GM21367 (cell line): Measurements from ENCODE around the gene IRF8.
"Not testable (repeated sequence)": the region's sequence is repeated elsewhere in the genome, so short reads cannot be mapped to it uniquely, and the experiment has no call there.

ENCODE experiments used
- ATAC-seq: cut with Tn5 transposase; IDR thresholded peaks from one replicate; pipeline ENCODE4 v1.9.1; 2021; ENCODE audit not compliant: unreplicated experiment

The IRF8 gene

GRCh38 chr16:85892760-85893159, 6.2 kb upstream of the IRF8 start:
- ATAC-seq = no peak

DNA sequence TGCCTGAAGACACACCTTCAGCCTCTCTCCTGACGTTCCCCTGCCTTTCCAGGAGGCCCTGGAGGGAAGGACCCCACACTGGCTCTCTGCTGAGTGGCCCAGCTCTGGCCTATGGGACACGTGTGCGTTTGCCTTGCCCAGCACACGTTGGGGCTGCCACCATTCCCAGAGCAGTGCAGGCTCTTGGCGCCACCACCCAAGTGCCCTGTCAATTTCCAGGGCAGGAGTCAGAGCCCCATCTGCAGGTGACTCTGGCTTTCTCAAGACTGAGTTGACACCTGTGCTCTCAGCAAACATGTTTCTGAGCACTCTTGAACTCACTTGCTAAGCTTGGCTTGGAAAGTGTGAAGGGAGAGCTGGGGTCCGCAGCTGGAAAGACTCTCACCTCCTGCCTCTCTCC, 4.7 kb upstream of the IRF8 start:
- ATAC-seq = no peak

GRCh38 chr16:85897382-85897781, 1.6 kb upstream of the IRF8 start:
- ATAC-seq = no peak

DNA sequence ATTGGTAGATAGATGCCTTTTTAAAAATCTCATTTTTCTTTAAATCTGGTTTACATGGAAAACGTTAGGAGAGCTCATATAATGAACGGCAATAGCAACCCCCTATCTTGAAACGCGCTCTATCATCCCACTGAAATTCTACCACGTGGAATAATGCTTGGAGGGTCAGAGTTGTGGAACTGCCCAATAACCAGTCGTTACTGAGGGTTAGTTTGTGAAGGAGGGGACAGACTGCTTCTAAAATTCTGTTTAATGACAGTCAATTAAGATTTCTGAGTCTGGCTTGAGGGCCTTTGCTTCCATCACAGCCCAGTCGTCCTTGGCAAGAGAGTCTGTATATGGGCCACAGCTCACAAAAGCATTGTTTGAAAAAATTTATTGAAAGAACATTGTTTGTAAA, 482 bp downstream of the IRF8 start:
- ATAC-seq = no peak

DNA sequence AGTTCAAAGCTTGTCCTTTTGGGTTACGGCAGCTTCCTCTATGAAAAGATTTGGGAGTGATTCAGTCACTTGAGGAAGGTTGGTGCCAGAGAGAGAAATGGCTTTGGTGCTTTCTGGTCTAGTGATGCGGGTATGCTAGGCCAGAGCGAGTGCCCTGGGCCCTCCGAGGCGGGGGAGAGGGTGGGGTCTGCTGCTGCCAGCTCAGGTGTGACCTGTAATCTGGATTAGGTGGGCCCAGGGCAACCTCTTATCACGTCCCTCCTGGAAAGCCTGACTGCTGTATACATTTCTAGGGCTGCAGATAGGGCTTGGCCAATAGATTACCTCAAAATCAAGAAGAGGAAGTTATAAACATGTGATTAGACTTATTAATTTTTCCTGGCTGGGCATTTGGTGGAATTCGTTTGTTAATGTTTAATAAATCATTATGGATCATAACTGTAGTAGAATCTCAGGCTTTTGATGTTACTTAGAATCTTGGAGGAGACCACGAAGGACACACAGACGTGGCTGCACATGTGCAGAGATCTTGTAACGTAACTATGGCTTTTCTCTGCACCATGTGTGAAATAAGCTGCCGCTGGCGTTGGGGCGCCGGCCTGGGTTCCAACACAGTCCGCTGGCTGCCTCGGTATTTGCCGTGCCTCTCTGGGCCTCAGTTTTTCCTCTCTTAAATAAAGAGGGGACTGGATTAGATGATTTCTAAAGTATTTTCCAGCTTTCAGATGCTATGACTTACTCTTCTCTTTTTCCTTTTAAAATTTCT, 1.2 kb downstream of the IRF8 start:
- ATAC-seq = no peak

DNA sequence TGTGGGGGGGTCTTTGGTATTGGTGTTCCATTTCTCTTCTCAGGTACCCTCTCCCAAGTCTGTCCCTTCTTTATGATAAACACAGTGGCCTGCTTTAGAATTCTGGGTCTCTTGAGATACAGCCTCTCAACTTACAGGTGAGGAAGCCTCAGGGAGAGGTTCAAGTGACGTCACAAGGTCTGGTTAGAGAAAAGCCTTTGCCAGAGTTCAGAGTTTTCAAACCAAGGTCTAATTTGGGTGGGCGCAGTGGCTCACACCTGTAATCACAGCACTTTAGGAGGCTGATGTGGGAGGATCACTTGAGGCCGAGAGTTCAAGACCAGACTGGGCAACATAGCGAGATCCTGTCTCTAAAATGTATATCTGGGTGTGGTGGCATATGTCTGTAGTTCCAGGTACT, 2.1 kb downstream of the IRF8 start:
- no peak for ATAC-seq

GRCh38 chr16:85901773-85902365, 2.9 kb downstream of the IRF8 start:
- no peak for ATAC-seq

DNA sequence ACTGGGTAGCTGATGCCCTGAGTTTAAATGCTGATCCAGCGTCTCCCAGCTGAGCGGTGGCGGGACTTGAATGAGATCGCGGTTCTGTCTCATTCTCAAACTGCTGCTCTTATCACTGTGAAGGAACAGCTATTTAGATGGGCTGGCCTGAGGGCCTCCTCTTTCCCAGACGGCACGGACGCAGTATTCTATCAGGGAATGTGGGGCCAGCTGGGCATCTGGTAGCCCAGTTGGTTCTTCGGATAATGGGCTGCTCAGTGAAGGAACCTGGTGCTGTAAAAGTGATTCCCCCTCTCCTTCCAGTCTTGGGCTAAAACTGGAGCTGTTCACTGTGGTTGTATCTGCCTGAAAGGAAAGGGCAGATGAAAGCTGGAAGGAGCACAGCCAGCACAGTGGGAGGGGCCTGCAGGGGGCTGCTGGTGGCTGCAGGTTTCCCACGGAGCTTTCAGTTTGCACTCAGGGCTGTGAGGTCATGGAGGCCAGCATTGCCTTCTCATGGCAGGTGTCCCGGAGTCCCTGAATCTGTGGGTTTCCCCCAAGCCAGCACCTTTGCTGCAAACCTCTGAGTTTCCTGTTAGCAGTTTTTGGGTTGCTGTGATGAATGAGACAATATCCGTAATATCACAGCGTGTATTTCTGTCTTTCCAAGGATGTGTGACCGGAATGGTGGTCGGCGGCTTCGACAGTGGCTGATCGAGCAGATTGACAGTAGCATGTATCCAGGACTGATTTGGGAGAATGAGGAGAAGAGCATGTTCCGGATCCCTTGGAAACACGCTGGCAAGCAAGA, 3.6 kb downstream of the IRF8 start:
- peak; percentile 47 for ATAC-seq

- no peak for ATAC-seq
Measured at GRCh38 chr16:85903559-85903958, 4.6 kb downstream of the IRF8 start.

DNA sequence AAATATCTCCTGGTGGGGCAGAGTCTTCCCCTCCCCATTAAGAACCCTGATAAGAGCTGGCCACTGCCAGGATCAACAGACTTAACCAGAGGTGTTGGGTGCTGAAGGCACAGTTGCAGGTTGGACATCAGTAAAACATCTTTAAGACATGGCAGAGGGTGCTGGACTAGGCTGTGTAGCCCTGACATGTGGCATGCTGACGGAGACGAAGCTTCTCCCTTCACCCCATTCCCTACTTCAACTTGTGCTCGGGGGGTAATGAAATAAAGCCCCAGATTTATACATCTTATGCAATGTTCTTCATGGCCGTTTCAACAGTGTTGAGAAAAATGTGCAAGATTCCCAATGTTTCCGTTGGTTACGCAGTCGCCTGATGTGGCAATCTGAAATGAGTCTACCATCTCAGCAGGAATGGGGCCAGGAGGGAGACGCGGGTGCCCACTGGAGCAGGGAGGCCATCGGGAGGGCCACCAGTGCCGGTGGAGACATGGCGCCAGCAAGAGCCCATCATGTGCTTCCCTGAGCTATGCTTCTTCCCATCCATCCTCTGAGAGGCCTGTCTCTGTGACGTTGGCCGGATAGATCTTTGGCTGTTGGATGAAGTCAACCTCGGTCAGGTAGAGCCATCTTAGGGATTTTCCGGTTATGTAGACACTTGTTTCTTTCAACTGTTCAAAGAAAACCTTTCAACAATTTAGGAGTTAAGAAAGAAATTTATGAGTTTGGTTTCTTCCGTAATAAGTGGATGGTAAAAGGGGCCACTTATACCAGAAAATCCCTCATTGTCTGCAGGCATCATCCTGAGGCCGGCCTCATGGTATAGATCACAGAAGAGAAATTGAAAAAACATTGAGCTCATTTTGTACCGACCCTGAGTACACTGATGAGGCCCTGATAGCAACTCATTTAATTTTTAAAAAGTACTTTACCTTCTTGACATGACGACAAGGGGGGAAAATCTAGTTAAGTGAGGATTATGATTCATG, 6.4 kb downstream of the IRF8 start:
- no peak for ATAC-seq

DNA sequence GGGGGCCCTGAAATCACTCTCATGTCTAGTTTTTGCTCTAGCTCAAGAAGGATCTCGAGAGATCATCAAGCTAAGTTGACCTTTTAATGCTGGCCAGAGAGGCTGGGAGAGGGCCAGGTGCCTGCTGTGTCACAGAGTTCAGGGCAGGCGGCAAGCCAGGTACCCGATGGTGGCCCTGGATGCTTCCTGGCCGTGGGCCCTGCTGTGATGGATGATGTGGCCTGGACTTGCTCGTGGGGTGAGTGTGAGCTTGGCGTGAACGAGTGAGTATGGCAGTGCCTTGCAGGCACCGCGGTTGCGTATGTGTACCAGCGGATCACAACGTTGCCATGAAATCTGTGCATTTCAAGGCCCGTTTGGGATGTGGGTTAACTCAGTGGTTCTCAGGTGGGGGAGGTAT, 7.4 kb downstream of the IRF8 start:
- no peak for ATAC-seq

GRCh38 chr16:85907231-85907630, 8.3 kb downstream of the IRF8 start:
- not testable (repeated sequence) for ATAC-seq

- peak; percentile 45 for ATAC-seq
Measured at GRCh38 chr16:85908444-85908843, 9.5 kb downstream of the IRF8 start.

- no peak for ATAC-seq
Measured at GRCh38 chr16:85908889-85909589, 10.1 kb downstream of the IRF8 start.

GRCh38 chr16:85909932-85910853, 11.2 kb downstream of the IRF8 start:
- ATAC-seq = no peak

DNA sequence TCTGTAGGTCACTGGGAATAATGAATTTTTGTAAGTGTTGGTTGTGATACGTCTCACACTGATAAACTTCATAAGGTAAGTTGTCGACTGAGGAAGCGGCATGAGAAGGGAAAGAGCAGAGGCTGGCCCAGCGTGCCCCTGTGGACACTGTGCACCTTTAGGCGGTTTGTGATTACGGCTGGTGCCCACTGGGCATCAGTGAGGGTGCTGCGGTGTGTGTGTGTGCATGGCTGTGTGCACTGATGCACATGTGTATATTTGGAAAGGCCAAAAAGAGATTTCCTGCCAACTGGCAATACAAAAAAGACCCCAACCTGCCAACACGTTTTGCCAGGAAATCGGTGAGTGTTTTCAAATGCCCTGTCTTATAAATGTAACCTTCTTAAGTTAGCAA, 11.9 kb downstream of the IRF8 start:
- ATAC-seq = no peak

GRCh38 chr16:85911251-85911930, 12.4 kb downstream of the IRF8 start:
- no peak for ATAC-seq

- no peak for ATAC-seq
Measured at GRCh38 chr16:85912211-85912974, 13.4 kb downstream of the IRF8 start.
